SK-N-MC (cell line): ENCODE measurements around the gene MAP6.

Source experiments
- EZH2 ChIP-seq: fragments of 200-600 bp; sonication (generic); IDR thresholded peaks from one replicate; pipeline ENCODE4 v1.6.1; 2017; ENCODE audit warnings: antibody characterized with exemption
- POLR2AphosphoS5 ChIP-seq: IDR thresholded peaks from 2 replicates; pipeline ENCODE4 v1.6.1; 2012; ENCODE audit warnings: mild to moderate bottlenecking, low read depth, low read length, borderline replicate concordance

- TF ChIP-seq POLR2AphosphoS5, result no peak
- TF ChIP-seq EZH2, result no peak
These were observed 130.5 kb downstream of the MAP6 start for GRCh38 chr11:75538150-75538942.
